K562 (cell line): ENCODE measurements around the gene INCENP. TPM values are rescaled to one million over a fixed set of nuclear protein-coding genes. Genes with fewer than 3 reads are reported as not detected.
A peak's percentile ranks its signal among the peaks of the same experiment; 100 is the strongest.

ENCODE experiments used
- ELK1 ChIP-seq: sonication (generic); formaldehyde crosslinking; IDR thresholded peaks from 2 replicates; pipeline ENCODE4 v1.8.1; 2022; ENCODE audit warnings: missing genetic modification reagents
- ETV6 ChIP-seq, 3 experiments: fragments of 150-350 bp in 1 of 3; sonication (generic) in 1 of 3; formaldehyde crosslinking in 1 of 3; IDR thresholded peaks; 2 replicates each; pipeline versions ENCODE4 v1.6.1 to v1.8.0; 2014 to 2022; ENCODE audit warnings: borderline replicate concordance in 2 of 3, low read depth in 2 of 3, antibody characterized with exemption in 1 of 3, low read length in 1 of 3, mild to moderate bottlenecking in 1 of 3, missing genetic modification reagents in 1 of 3
- GABPA ChIP-seq: fragments of 200-800 bp; sonication (Bioruptor generic); conservative IDR thresholded peaks from 2 replicates; pipeline ENCODE4 v1.6.1; 2016; ENCODE audit warnings: low read depth, missing genetic modification characterization, missing compliant biosample characterization
- LEF1 ChIP-seq: fragments of 450-650 bp; IDR thresholded peaks from 2 replicates; pipeline ENCODE4 v1.6.1; 2016; ENCODE audit warnings: mild to moderate bottlenecking
- MLX ChIP-seq, 2 experiments: fragments of 450-650 bp in 1 of 2; sonication (generic) in 1 of 2; formaldehyde crosslinking; conservative IDR thresholded peaks; 2 replicates each; pipeline versions ENCODE4 v1.4.0 to v1.8.1; 2020 to 2022; ENCODE audit warnings: mild to moderate bottlenecking in 1 of 2, missing genetic modification reagents in 1 of 2
- MNT ChIP-seq, 2 experiments: fragments of 450-650 bp; conservative IDR thresholded peaks; 2 replicates each; pipeline ENCODE4 v1.6.1; 2017; ENCODE audit warnings: mild to moderate bottlenecking in 2 of 2, moderate library complexity in 2 of 2
- NKRF ChIP-seq: fragments of 450-650 bp; IDR thresholded peaks from 2 replicates; pipeline ENCODE4 v1.6.1; 2016; ENCODE audit warnings: borderline replicate concordance
- PHB ChIP-seq: fragments of 250-450 bp; sonication (Bioruptor Pico); IDR thresholded peaks from 2 replicates; pipeline ENCODE4 v1.5.0; 2021
- RB1 ChIP-seq: fragments of 450-650 bp; IDR thresholded peaks from 2 replicates; pipeline ENCODE4 v1.6.1; 2017; ENCODE audit warnings: low read depth, mild to moderate bottlenecking
- SIRT6 ChIP-seq: IDR thresholded peaks from one replicate; pipeline ENCODE4 v1.6.1; 2012; ENCODE audit warnings: low read depth, mild to moderate bottlenecking, control low read depth, inconsistent platforms, low read length, moderate library complexity
- TCF3 ChIP-seq: sonication (generic); formaldehyde crosslinking; IDR thresholded peaks from 2 replicates; pipeline ENCODE4 v1.4.0; 2020; ENCODE audit warnings: mild to moderate bottlenecking, missing genetic modification reagents
- ZBTB5 ChIP-seq: fragments of 450-650 bp; IDR thresholded peaks from 2 replicates; pipeline ENCODE4 v1.6.1; 2017; ENCODE audit warnings: antibody characterized with exemption
- ZC3H11A ChIP-seq: IDR thresholded peaks from 2 replicates; pipeline ENCODE4 v1.6.1; 2012; ENCODE audit warnings: low read depth, low read length, improper control_type of control experiment
- ZNF143 ChIP-seq: sonication (generic); formaldehyde crosslinking; IDR thresholded peaks from 2 replicates; pipeline ENCODE4 v1.9.0; 2022; ENCODE audit warnings: mild to moderate bottlenecking, missing genetic modification reagents
- ZNF146 ChIP-seq: IDR thresholded peaks from one replicate; pipeline ENCODE4 v1.6.1; 2018; ENCODE audit warnings: missing compliant biosample characterization; ENCODE audit not compliant: unreplicated experiment
- ZNF274 ChIP-seq: IDR thresholded peaks from 2 replicates; pipeline ENCODE4 v1.6.1; 2011; ENCODE audit warnings: low read depth, mild to moderate bottlenecking, low read length, moderate library complexity, borderline replicate concordance
- ZNF280A ChIP-seq: fragments of 450-650 bp; IDR thresholded peaks from 2 replicates; pipeline ENCODE4 v1.6.1; 2018; ENCODE audit warnings: mild to moderate bottlenecking, low read depth; ENCODE audit not compliant: partially characterized antibody
- ZNF436 ChIP-seq: fragments of 250-450, 450-650 bp; sonication (Bioruptor Pico); formaldehyde crosslinking; IDR thresholded peaks from 2 replicates; pipeline ENCODE4 v1.7.0; 2020; ENCODE audit warnings: mild to moderate bottlenecking
- ZNF696 ChIP-seq: fragments of 250-450 bp; sonication (Bioruptor Pico); conservative IDR thresholded peaks from 2 replicates; pipeline ENCODE4 v1.4.0; 2020; ENCODE audit warnings: mild to moderate bottlenecking, moderate library complexity
- polyA plus RNA-seq, 8 experiments: library from polyadenylated mRNA; depleted of rRNA in 4 of 8; stranded (reverse) in 5 of 8; unstranded in 3 of 8; fragments of >200 nt; fragmentation: Nextera tagmentation in 2 of 8; fragmentation: Illumina TruSeq in 1 of 8; extraction: Ambion mirVana in 2 of 8; extraction: Trizol in 1 of 8; gene quantifications; 2 replicates each; pipeline versions ENCODE4 v1.2.1 to v1.2.3, GENCODE V29; 2011 to 2014; ENCODE audit warnings: inconsistent platforms in 1 of 8, missing spikeins in 1 of 8
- total RNA-seq, 7 experiments: library from RNA; depleted of rRNA in 6 of 7; stranded (reverse); fragments of >200 nt in 6 of 7; fragmentation: Illumina TruSeq in 2 of 7; extraction: Trizol in 2 of 7; gene quantifications; 2 replicates each; pipeline versions ENCODE4 v1.2.1 to v1.2.3, GENCODE V29; 2011 to 2021; ENCODE audit warnings: low replicate concordance in 1 of 7

Gene INCENP
- total and polyA plus RNA-seq, 9 of the 15 experiments (the other 6 are each of a cell fraction or from before 2014, with no cell fraction given) = 1.1 to 97.9 (median 28.2) TPM

- TF ChIP-seq ZNF436 (CRISPR knock-in tag) (no peak), RB1 (no peak), PHB (CRISPR knock-in tag) (no peak), TCF3 (peak; percentile 70), ETV6 (IDR thresholded peaks at IDR 0.05; ENCODE audit: borderline replicate concordance in 1 of 2, low read depth in 2 of 2, low read length in 1 of 2) (no peak), ETV6 (CRISPR knock-in tag; IDR thresholded peaks at IDR 0.05; ENCODE audit: borderline replicate concordance) (no peak), SIRT6 (no peak), ELK1 (CRISPR knock-in tag) (no peak), ZNF274 (no peak), ZNF146 (no peak), ZNF696 (CRISPR knock-in tag) (no peak), LEF1 (no peak), MNT (conservative IDR thresholded peaks at IDR 0.05) (no peak), MLX (CRISPR knock-in tag; conservative IDR thresholded peaks at IDR 0.05) (no peak), GABPA (tag) (no peak), NKRF (no peak), ZBTB5 (no peak), ZNF280A (no peak), ZC3H11A (no peak), ZNF143 (CRISPR knock-in tag) (no peak)
These were observed 14.8 kb upstream of the INCENP start (continued) for GRCh38 chr11:62108971-62109404.
